ENCODE data around the gene RAPGEF2. TPM values are rescaled to one million over a fixed set of nuclear protein-coding genes. Genes with fewer than 3 reads are reported as not detected.
A peak's percentile ranks its signal among the peaks of the same experiment; 100 is the strongest.

Gene RAPGEF2
- total and polyA plus RNA-seq, 2 experiments from 2014 or later, result 17.3 to 96.0 TPM

DNA sequence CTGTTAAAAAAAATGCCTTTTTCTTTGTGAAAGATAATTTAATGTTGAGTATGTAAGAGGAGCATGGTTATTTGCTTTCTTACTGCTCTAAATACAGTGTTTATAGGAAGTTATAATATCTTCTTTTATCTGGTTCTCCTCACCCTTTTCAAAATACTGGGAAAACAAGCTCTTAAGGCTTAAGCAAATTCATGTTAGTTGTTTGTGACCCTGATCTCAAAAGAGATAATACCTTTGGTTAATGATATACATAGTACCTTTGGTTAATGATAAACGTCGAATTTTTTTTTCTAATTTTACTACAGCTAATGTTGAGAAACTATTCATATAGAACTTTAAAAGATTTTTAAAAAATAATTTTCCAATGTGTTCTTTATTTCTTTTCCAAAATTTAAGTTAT, 180.1 kb downstream of the RAPGEF2 start:
- no peaks in the 10 kb centered on the region for H3K36me3 ChIP-seq
- H3K9me3 ChIP-seq (ENCODE audit: low read depth), result no peaks in the 10 kb centered on the region
- peaks cover 20% of the 10 kb centered on the region for H3K4me1 ChIP-seq (ENCODE audit: low read depth)
- no peak for DNase-seq (ENCODE audit: low read depth in 1 of 2, low spot score in 1 of 2)
- no peak overlapping the region for H3K4me3 ChIP-seq
- no peak overlapping the region for H3K27ac ChIP-seq
- TF ChIP-seq, protein P1, sequence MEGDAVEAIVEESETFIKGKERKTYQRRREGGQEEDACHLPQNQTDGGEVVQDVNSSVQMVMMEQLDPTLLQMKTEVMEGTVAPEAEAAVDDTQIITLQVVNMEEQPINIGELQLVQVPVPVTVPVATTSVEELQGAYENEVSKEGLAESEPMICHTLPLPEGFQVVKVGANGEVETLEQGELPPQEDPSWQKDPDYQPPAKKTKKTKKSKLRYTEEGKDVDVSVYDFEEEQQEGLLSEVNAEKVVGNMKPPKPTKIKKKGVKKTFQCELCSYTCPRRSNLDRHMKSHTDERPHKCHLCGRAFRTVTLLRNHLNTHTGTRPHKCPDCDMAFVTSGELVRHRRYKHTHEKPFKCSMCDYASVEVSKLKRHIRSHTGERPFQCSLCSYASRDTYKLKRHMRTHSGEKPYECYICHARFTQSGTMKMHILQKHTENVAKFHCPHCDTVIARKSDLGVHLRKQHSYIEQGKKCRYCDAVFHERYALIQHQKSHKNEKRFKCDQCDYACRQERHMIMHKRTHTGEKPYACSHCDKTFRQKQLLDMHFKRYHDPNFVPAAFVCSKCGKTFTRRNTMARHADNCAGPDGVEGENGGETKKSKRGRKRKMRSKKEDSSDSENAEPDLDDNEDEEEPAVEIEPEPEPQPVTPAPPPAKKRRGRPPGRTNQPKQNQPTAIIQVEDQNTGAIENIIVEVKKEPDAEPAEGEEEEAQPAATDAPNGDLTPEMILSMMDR (IDR thresholded peaks at IDR 0.05; ENCODE audit: low read depth, low read length), result no peak
- H3K27me3 ChIP-seq, result no peaks in the 10 kb centered on the region

DNA sequence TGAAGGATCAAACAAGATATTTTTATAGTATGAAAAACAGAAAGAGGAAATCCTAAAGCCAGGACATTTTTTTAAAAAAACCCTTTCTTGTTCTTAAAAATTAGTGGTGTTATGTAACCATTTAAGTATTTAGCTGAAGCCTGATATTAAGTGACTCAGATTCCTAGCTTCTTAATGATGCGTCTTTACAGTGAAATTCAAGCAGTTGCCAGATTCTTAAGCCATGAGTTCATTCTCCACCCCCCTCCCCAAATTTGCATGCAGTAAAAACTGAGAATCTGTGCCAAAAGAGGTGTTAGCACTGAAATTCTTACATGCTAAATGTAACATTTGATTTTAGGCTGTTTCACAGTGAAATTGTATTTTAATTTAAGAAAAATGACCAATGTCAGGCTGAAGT, 180.8 kb downstream of the RAPGEF2 start:
- Histone ChIP-seq H3K9me3 (ENCODE audit: low read depth) (no peaks in the 10 kb centered on the region), H3K4me1 (ENCODE audit: low read depth) (peaks cover 20% of the 10 kb centered on the region), H3K36me3 (no peaks in the 10 kb centered on the region), H3K4me3 (no peak overlapping the region), H3K27me3 (no peaks in the 10 kb centered on the region), H3K27ac (no peak overlapping the region)
- TF ChIP-seq, protein P1 (IDR thresholded peaks at IDR 0.05; ENCODE audit: low read depth, low read length), result no peak
- peak in 1 of 2 donors; percentile 85 for DNase-seq (ENCODE audit: low read depth in 1 of 2, low spot score in 1 of 2)

GRCh38 chr4:159284113-159284512, 181.2 kb downstream of the RAPGEF2 start:
- Histone ChIP-seq H3K27me3 (no peaks in the 10 kb centered on the region), H3K27ac (no peak overlapping the region), H3K9me3 (ENCODE audit: low read depth) (no peaks in the 10 kb centered on the region), H3K4me3 (no peak overlapping the region), H3K4me1 (ENCODE audit: low read depth) (peaks cover 20% of the 10 kb centered on the region), H3K36me3 (no peaks in the 10 kb centered on the region)
- peak in 1 of 2 donors; percentile 62 for DNase-seq (ENCODE audit: low read depth in 1 of 2, low spot score in 1 of 2)
- TF ChIP-seq, protein P1 (IDR thresholded peaks at IDR 0.05; ENCODE audit: low read depth, low read length), result no peak

GRCh38 chr4:159284733-159285132, 181.9 kb downstream of the RAPGEF2 start:
- Histone ChIP-seq H3K4me1 (ENCODE audit: low read depth) (peaks cover 23% of the 10 kb centered on the region), H3K36me3 (no peaks in the 10 kb centered on the region), H3K4me3 (no peak overlapping the region), H3K27me3 (no peaks in the 10 kb centered on the region), H3K9me3 (ENCODE audit: low read depth) (no peaks in the 10 kb centered on the region), H3K27ac (no peak overlapping the region)
- no peak for DNase-seq (ENCODE audit: low read depth in 1 of 2, low spot score in 1 of 2)
- TF ChIP-seq, protein P1 (IDR thresholded peaks at IDR 0.05; ENCODE audit: low read depth, low read length), result no peak

GRCh38 chr4:159287767-159288166, 184.9 kb downstream of the RAPGEF2 start:
- H3K27ac ChIP-seq, result no peak overlapping the region
- no peak for DNase-seq (ENCODE audit: low read depth in 1 of 2, low spot score in 1 of 2)
- no peaks in the 10 kb centered on the region for H3K36me3 ChIP-seq
- H3K9me3 ChIP-seq (ENCODE audit: low read depth), result no peaks in the 10 kb centered on the region
- no peak overlapping the region for H3K4me3 ChIP-seq
- H3K4me1 ChIP-seq (ENCODE audit: low read depth), result peaks cover 16% of the 10 kb centered on the region
- TF ChIP-seq, protein P1 (IDR thresholded peaks at IDR 0.05; ENCODE audit: low read depth, low read length), result no peak
- H3K27me3 ChIP-seq, result no peaks in the 10 kb centered on the region

- Histone ChIP-seq H3K27ac (peak overlapping the region; percentile 30), H3K27me3 (no peaks in the 10 kb centered on the region), H3K36me3 (no peaks in the 10 kb centered on the region), H3K9me3 (ENCODE audit: low read depth) (no peaks in the 10 kb centered on the region), H3K4me3 (no peak overlapping the region), H3K4me1 (ENCODE audit: low read depth) (peaks cover 6% of the 10 kb centered on the region)
- TF ChIP-seq, protein P1 (IDR thresholded peaks at IDR 0.05; ENCODE audit: low read depth, low read length), result no peak
- no peak for DNase-seq (ENCODE audit: low read depth in 1 of 2, low spot score in 1 of 2)
Measured at GRCh38 chr4:159289682-159290081, 186.8 kb downstream of the RAPGEF2 start.
